HG02763 (cell line): ENCODE data around the gene UBAC2.

Source experiments
- ATAC-seq: cut with Tn5 transposase; IDR thresholded peaks from one replicate; pipeline ENCODE4 v1.9.1; 2021; ENCODE audit warnings: mild to moderate bottlenecking, moderate library complexity; ENCODE audit not compliant: unreplicated experiment

The UBAC2 gene

DNA sequence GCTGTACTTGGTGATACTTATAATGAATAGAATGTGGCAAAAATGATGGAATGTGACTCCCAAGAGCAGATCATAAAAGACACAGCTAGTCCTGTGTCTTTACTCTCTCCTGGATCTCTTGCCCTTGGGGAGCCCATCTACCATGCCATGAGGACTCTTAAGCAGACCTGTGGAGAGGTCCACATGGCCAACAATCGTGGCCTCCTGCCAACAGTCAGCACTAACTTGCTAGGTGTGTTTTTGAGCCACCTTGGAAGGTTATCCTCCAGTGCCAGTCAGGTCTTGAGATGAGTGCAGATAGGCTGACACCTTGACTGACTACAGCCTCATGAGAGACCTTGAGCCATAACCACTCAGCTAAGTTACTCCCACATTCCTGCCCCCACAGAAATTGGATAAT is 128.8 kb downstream of the UBAC2 start:
- ATAC-seq = no peak

GRCh38 chr13:99330942-99331341 is 130.3 kb downstream of the UBAC2 start:
- no peak for ATAC-seq

GRCh38 chr13:99331881-99332293 is 131.2 kb downstream of the UBAC2 start:
- peak; percentile 89 for ATAC-seq

GRCh38 chr13:99332456-99332855 is 131.8 kb downstream of the UBAC2 start:
- peak; percentile 8 for ATAC-seq

DNA sequence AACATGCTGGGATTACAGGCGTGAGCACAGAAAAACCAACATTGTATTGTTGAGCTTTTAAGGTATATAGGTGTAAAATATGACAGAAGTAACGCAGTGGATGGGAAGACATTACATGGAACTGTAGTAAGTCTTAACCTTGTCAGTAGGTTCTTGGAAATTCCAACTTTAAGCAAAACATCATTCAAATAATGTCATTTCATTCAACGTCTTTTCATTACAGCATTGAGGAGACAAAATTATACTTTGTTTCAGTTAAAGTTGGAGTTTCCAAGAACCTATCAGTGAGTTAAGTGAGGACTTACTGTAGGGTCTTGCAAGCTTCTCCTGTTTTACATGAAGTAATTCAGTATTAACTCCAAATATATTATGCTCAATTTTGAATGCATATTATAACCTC is 133.6 kb downstream of the UBAC2 start:
- no peak for ATAC-seq

DNA sequence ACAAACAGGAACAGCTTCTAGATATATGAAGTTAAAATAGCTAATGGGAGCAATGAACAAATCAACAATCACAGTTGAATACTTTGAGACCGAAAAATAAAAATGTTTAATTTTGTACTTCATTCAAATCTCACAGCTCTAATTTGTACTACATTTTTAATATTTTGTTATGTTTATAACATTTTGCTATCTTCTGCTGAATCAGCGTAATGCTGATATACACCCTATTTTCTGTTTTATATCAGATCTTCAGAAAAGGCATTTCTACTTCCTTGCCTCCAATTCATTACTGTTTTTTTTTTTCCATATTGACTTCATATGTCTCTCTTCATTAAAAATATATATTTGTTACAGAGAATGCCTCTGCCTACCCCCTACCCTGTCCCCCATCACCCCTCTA is 134.4 kb downstream of the UBAC2 start:
- ATAC-seq = no peak

- ATAC-seq = peak; percentile 54
Observed at GRCh38 chr13:99335603-99336002, 134.9 kb downstream of the UBAC2 start.

GRCh38 chr13:99339230-99339721 is 138.6 kb downstream of the UBAC2 start:
- ATAC-seq = no peak

- no peak for ATAC-seq
Observed at GRCh38 chr13:99339736-99340397, 139.2 kb downstream of the UBAC2 start.

DNA sequence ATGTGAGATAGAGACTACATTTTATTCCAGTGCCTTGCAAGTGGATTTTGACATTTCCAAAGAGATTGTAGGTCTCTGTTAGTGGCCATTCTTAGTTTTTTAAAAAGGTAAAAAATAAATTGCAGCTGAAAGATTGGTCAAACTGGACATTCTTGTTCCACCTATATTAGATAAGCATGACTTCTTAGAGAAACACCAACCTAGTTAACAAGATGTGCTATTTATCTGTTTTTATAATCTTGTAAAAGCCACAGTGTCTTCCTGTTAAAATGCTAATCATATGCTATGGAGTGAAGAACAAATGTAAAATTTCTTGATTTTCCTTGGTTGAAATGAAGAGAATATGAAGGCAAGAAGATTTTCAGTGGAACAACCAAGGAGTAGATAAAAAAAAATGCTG is 140.0 kb downstream of the UBAC2 start:
- ATAC-seq = no peak

DNA sequence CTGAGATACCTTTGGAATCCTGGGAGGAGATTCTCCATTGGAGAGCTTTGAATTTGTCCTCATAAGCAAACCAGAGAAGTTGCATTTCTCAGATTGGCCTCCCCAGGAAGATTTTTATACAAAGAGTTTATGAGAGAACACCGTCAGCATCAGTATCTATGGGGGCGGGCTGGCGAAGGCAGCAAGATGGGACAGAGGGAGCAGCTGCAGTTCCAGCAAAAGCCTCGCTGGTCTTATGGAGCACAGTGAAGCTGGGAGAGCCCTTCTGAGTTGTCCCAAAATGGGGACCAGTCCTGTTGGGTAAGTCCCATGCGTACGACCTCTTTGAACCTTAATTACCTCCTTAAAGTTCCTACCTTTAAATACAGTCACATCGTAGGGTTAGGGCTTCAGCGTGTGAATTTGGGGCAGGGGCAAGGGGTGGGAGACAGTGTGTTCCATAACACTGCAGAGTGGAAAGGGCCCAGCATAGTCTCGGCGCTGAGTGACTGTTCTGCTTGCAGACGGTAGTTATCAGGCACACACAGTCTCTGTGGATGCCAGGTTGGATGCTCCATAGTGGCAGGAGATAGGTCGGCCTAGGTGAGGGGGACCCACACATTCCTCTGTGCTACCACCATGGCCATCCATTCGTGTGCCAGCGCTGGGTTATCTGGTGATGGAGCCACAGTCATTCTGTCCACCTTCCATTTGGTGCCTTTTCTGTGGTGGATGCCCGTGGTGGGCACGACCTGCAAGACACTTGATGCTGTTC is 141.5 kb downstream of the UBAC2 start:
- ATAC-seq = no peak

DNA sequence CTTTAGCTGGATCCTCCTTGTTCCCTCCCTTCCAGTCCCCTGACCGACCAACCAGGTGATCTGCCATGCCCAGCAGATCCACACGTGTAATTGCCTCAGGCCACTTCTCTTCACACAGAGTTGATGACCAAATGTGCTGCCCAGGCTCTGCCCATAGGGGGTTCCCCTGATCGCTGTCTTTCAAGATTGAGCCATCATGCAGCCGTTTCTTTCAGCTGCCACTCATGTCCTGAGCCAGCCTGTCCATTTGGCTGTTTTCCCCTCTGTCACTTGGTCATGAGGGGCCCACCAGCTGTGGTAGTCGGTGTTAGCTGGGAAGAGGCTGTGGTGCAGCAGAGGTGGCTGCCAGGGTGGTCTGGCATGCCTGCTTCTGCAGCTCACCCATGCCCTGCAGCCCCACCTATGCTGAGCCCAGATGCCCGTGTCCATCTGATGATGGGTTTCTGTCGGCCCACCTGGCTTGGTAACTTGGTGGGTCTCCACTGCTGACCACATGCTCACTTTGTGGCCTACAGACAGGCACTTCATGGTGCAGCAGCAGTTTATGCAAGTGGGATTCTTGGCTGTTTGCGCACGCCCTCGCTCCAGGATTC is 142.2 kb downstream of the UBAC2 start:
- no peak for ATAC-seq

- ATAC-seq = no peak
Observed at GRCh38 chr13:99344610-99345208, 144.1 kb downstream of the UBAC2 start.

DNA sequence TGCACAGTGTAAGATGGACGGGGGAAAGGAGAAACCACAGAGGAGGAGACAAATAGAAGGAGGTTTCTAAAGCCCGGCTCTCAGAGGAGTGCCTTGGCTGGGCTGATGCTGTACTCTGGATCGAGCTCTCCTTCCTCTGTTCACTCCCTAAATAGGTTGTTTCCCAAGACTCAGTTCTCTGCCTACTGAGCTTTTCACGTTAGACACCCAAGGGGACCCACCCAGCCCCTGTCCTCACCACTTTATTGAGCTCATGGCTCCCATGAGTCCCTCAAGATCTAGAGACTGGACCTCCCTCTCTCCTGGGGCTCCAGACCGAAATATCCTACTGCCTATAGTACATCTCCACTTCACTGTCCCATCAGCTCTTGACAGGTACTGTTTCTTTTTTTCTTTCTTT is 144.7 kb downstream of the UBAC2 start:
- ATAC-seq = no peak

GRCh38 chr13:99346335-99347042 is 145.8 kb downstream of the UBAC2 start:
- no peak for ATAC-seq

DNA sequence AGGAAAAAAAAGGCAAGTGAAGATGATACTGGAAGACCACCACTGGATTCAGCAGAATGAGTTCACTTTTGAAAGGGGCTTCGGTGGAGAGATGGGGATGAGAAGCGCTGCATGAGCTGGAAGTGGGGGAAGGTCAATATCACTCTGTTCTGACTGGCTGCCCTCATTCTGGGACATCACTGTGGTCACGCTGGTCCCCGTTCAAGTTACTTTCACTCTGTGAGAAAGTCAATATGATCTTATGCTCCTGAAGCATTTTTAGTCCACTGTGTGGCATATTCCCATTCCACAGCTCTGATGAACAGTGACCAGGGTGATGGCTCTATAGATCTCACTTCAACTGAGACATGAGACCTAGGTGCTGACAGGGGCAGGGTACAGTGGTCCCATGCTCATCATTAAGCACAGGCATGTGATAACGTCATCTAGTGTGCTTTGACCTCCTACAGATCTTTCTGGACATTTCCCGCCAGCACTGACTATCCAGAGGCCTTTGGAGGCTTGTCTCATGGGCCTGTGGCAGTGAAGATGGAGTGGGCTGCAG is 146.8 kb downstream of the UBAC2 start:
- ATAC-seq = no peak

GRCh38 chr13:99347911-99348451 is 147.3 kb downstream of the UBAC2 start:
- peak; percentile 69 for ATAC-seq

DNA sequence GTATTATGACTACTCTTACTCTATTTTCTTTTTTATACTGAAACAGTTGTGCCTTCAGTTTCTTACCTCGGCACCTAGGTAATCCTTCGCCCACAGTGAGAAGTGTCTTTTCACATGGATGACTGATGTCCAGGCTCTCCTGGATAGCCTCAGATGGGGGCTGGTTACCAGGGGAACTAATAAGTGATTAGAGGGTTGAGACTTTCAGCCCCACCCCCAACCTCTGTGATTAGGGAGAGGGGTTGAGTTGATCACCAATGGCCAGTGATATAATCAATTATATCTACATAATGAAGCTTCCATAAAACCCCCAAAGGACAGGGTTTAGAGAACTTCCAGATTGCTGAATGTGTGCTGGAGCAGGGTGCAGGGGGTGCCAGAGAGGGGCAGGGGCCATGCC is 149.5 kb downstream of the UBAC2 start:
- ATAC-seq = no peak

- no peak for ATAC-seq
Observed at GRCh38 chr13:99351772-99352171, 151.1 kb downstream of the UBAC2 start.
